Brain microvascular endothelial cell (primary cell): ENCODE data around the gene NFIL3.
"Not testable (repeated sequence)": the region's sequence is repeated elsewhere in the genome, so short reads cannot be mapped to it uniquely, and the experiment has no call there.

Experiments used
- DNase-seq: peaks from one replicate; pipeline ENCODE4 v3.0.0-alpha.2; 2020
- H3K27ac ChIP-seq: fragments of 250-450 bp; sonication (Bioruptor Pico); 2 replicates; pipeline ENCODE4 v1.5.1; 2020; ENCODE audit warnings: mild to moderate bottlenecking, moderate library complexity
- H3K27me3 ChIP-seq: fragments of 250-450 bp; sonication (Bioruptor Pico); replicated peaks from 2 replicates; pipeline ENCODE4 v1.5.1; 2020; ENCODE audit warnings: mild to moderate bottlenecking
- H3K36me3 ChIP-seq: fragments of 250-450 bp; sonication (Bioruptor Pico); replicated peaks from 2 replicates; pipeline ENCODE4 v1.5.1; 2020; ENCODE audit warnings: mild to moderate bottlenecking
- H3K4me3 ChIP-seq: 2 replicates; pipeline ENCODE4 v1.5.1; 2011; ENCODE audit warnings: low read depth, mild to moderate bottlenecking, control low read depth, low read length, moderate library complexity
- in situ Hi-C: cut with HindIII; loops from 2 replicates; pipeline ENCODE4 v1.10.0; 2017; ENCODE audit warnings: low sequenced_read_pairs, low pct_ligation_motif_present
- TF ChIP-seq, protein P1 (sequence below): IDR thresholded peaks from 2 replicates; pipeline ENCODE4 v1.5.1; 2011; ENCODE audit warnings: low read depth, mild to moderate bottlenecking, moderate library complexity, low read length, control low read depth, inconsistent platforms; ENCODE audit errors: missing control alignments

Gene NFIL3

DNA sequence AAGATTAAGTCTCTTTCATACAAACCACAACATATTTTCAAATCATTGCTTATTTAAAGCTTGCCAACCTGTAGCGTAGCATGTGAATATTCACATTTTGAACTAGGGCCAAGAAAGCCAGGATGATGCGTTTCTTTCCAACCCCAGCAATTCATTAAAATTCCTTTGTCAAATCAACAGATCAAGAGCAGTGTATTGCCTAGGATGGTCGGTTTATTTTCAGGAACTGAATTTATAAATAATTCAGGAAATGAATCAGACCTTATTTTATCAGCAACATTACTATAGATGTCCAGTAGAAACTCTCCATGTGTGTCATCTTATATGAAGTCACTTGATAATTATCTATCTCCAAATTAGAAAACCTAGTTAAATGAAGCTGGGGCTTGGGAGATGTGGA is 48.7 kb downstream of the NFIL3 start:
- H3K36me3 ChIP-seq = no peaks in the 10 kb centered on the region
- DNase-seq = peak; percentile 49
- H3K27ac ChIP-seq = no peak overlapping the region
- in situ Hi-C loops = no loop called here
- TF ChIP-seq, protein P1, sequence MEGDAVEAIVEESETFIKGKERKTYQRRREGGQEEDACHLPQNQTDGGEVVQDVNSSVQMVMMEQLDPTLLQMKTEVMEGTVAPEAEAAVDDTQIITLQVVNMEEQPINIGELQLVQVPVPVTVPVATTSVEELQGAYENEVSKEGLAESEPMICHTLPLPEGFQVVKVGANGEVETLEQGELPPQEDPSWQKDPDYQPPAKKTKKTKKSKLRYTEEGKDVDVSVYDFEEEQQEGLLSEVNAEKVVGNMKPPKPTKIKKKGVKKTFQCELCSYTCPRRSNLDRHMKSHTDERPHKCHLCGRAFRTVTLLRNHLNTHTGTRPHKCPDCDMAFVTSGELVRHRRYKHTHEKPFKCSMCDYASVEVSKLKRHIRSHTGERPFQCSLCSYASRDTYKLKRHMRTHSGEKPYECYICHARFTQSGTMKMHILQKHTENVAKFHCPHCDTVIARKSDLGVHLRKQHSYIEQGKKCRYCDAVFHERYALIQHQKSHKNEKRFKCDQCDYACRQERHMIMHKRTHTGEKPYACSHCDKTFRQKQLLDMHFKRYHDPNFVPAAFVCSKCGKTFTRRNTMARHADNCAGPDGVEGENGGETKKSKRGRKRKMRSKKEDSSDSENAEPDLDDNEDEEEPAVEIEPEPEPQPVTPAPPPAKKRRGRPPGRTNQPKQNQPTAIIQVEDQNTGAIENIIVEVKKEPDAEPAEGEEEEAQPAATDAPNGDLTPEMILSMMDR = no peak
- no peaks in the 10 kb centered on the region for H3K27me3 ChIP-seq
- H3K4me3 ChIP-seq = no peak overlapping the region

DNA sequence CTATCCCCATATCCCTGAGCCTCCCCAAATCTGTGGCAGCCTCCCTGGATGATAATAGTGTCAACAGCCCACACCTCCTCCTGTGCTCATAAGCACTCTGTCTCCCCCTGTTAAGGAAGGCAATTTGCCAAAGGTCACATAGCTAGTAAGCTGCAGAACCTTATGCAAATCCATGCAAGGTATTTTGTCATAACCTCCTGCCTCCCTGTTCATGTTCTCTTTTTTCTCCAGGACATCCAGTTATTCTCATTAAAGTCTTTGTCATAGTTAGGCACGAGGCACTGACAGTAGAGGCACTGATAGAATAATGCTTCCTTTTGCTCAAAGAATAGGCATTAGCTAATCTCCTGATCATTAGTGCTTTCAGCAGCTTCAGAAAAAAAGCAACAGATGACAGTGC is 51.7 kb downstream of the NFIL3 start:
- TF ChIP-seq, protein P1 = no peak
- no peaks in the 10 kb centered on the region for H3K27me3 ChIP-seq
- H3K4me3 ChIP-seq = no peak overlapping the region
- H3K27ac ChIP-seq = no peak overlapping the region
- DNase-seq = no peak
- no peaks in the 10 kb centered on the region for H3K36me3 ChIP-seq
- in situ Hi-C loops = no loop called here

DNA sequence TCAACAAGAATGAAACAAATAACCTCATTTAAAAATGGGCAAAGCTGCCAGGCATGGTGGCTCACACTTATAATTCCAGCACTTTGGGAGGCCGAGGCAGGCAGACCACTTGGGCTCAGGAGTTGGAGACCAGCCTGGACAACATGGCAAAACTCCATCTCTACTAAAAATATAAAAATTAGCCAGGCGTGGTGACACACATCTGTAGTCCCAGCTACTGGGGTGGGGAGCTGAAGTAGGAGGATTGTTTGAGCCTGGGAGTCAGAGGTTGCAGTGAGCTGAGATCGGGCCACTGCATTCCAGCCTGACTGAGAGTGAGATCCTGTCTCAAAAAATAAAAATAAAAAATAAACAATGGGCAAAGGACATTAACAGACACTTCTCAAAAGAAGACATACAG is 53.6 kb downstream of the NFIL3 start:
- H3K4me3 ChIP-seq, in situ Hi-C loops, DNase-seq, H3K36me3 ChIP-seq, H3K27ac ChIP-seq, H3K27me3 ChIP-seq: not testable (repeated sequence)

DNA sequence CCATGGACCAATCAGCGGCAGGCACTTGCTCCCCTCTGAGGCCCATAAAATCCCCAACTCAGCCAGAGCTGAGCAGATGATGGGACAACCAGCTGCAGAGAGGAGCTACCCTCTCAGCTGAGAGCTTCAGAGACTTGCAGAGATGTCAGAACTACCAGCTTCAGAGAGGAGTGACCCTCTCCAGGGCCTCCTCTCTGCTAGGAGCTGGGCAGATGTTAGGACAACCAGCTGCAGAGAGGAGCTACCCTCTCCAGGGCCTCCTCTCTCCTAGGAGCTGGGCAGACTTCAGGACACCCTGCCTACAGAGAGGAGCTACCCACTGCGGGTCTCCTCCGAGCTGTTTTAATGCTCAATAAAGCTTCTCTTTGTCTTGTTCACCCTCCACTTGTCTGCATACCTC is 58.9 kb downstream of the NFIL3 start:
- TF ChIP-seq, protein P1 = no peak
- Histone ChIP-seq H3K36me3 (peaks cover 3% of the 10 kb centered on the region), H3K27ac (no peak overlapping the region), H3K4me3 (no peak overlapping the region), H3K27me3 (no peaks in the 10 kb centered on the region)
- in situ Hi-C loops = no loop called here
- DNase-seq = no peak

DNA sequence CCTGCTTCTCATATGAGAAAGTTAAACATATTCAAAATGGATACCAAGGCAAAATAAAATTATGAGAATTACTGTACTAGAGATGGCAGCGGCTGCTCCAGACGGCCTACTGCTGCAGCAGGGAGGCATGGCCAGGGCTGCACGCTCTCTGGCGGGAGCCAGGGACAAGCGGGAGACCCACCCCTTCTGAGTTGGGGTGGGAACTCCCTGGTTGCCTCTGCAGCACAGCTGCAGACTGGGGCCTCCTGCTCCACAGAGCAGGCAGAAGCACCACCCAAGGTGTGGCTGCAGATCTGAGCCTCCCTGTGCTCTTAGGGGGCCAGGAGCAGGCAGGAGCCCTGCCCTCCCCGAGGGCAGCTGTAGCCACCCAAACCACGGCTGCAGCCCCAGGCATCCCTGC is 59.6 kb downstream of the NFIL3 start:
- TF ChIP-seq, protein P1 = no peak
- H3K27me3 ChIP-seq = no peaks in the 10 kb centered on the region
- DNase-seq = no peak

DNA sequence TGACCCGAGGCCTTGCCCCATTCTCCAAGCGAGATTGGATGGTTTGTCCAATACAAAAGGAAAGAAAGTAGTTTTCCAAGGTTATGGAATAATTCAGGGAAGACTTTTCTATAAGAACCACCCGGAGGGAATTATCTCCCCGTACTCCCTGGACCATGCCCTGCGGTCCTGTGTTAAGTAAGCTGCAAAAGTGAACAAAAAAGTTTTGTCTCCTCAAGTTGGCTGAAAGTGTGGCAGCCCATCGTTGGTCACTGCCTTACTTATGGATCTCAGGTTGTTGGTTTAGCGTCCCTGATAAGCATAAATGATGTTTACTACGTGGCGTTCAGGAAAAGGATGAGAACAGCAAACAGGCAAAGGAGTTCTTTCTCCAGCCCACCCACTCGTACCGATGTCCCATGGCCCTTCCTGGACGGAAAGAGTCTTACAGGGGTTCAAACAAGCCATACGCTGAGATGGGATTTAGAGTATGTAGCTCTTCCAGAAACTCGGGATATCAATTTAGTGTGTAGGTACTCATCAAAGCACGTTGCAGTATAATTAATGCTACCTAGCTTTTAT is 61.5 kb downstream of the NFIL3 start:
- Histone ChIP-seq H3K4me3 (peak overlapping the region; percentile 87), H3K27ac (no peak overlapping the region), H3K36me3 (peaks cover 3% of the 10 kb centered on the region), H3K27me3 (no peaks in the 10 kb centered on the region)
- no peak for DNase-seq
- TF ChIP-seq, protein P1 = no peak
- in situ Hi-C loops = no loop called here

More for the DNA sequence above, 59.6 kb downstream of the NFIL3 start:
- Histone ChIP-seq H3K27ac (no peak overlapping the region), H3K36me3 (peaks cover 3% of the 10 kb centered on the region), H3K4me3 (no peak overlapping the region)
- in situ Hi-C loops = no loop called here
